GM19397 (cell line): ENCODE measurements around the gene PBX3.

ENCODE experiments used
- ATAC-seq: cut with Tn5 transposase; IDR thresholded peaks from one replicate; pipeline ENCODE4 v1.9.1; 2021; ENCODE audit warnings: mild to moderate bottlenecking, moderate library complexity; ENCODE audit not compliant: unreplicated experiment

PBX3 gene

GRCh38 chr9:126016579-126017290 lies 269.6 kb downstream of the PBX3 start:
- ATAC-seq: no peak
